ENCODE data around the gene DLG2.

GRCh38 chr11:83692675-83693074 is 1934.5 kb downstream of the DLG2 start:
- TF ChIP-seq, protein P1, sequence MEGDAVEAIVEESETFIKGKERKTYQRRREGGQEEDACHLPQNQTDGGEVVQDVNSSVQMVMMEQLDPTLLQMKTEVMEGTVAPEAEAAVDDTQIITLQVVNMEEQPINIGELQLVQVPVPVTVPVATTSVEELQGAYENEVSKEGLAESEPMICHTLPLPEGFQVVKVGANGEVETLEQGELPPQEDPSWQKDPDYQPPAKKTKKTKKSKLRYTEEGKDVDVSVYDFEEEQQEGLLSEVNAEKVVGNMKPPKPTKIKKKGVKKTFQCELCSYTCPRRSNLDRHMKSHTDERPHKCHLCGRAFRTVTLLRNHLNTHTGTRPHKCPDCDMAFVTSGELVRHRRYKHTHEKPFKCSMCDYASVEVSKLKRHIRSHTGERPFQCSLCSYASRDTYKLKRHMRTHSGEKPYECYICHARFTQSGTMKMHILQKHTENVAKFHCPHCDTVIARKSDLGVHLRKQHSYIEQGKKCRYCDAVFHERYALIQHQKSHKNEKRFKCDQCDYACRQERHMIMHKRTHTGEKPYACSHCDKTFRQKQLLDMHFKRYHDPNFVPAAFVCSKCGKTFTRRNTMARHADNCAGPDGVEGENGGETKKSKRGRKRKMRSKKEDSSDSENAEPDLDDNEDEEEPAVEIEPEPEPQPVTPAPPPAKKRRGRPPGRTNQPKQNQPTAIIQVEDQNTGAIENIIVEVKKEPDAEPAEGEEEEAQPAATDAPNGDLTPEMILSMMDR (IDR thresholded peaks at IDR 0.05): no peak
- TF ChIP-seq POLR2A (IDR thresholded peaks at IDR 0.05): no peak

Data from suprapubic skin (tissue), 3 donors.